Measurements from ENCODE around the gene KTN1. TPM values are rescaled to one million over a fixed set of nuclear protein-coding genes. Genes with fewer than 3 reads are reported as not detected.

KTN1 gene
- total RNA-seq, 4 donors from 2014 or later, result 57.8 to 123 (median 106) TPM

DNA sequence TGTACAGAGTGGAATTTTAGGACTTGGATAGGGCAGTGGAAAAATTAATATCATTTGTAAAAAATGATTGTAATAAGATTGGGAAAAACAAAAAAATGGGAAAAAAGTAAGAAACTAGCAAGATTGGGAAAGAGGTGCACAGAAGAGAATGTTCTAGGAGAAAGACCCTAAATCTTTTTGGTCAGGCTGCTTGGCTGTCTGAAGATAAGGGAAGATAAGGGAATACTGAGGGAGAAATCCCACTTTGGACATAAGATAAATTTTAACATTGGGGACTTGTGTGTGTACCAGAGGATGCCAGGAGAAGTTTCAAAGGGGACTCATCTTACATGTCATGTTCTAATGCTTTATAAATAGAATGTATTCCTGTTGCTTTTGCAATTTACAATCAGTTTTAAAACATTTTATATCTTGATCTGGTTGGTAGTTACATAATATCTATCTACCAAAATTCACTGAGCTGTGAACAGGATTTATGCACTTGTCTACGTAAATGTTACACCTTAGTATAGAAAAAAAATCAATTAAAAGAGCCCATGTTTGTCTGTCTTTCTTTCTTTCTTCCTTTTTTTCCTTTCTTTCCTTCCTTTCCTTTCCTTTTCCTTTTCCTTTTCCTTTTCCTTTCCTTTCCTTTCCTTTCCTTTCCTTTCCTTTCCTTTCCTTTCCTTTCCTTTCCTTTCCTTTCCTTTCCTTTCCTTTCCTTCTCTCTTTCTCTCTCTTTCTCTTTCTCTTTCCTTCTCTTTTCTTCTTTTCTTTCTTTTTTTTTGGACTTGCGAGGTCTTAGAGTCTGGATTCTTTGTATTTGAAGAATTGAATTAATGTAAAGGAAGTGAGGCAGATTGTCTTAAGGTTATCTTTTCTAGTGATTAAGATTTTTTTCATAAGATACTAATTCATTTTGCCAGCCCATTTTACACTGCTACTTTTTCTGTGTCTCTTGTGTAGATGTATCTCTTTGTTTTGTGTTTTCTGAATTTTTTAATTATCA is 66.1 kb downstream of the KTN1 start:
- no peaks in the 10 kb centered on the region for H3K4me1 ChIP-seq
- no peak overlapping the region for H3K27ac ChIP-seq
- H3K36me3 ChIP-seq, result peaks cover 0 to 85% (median 5%) of the 10 kb centered on the region in 3 donors
- H3K27me3 ChIP-seq, result no peaks in the 10 kb centered on the region
- TF ChIP-seq, protein P1, sequence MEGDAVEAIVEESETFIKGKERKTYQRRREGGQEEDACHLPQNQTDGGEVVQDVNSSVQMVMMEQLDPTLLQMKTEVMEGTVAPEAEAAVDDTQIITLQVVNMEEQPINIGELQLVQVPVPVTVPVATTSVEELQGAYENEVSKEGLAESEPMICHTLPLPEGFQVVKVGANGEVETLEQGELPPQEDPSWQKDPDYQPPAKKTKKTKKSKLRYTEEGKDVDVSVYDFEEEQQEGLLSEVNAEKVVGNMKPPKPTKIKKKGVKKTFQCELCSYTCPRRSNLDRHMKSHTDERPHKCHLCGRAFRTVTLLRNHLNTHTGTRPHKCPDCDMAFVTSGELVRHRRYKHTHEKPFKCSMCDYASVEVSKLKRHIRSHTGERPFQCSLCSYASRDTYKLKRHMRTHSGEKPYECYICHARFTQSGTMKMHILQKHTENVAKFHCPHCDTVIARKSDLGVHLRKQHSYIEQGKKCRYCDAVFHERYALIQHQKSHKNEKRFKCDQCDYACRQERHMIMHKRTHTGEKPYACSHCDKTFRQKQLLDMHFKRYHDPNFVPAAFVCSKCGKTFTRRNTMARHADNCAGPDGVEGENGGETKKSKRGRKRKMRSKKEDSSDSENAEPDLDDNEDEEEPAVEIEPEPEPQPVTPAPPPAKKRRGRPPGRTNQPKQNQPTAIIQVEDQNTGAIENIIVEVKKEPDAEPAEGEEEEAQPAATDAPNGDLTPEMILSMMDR (IDR thresholded peaks at IDR 0.05), result no peak
- no peak for TF ChIP-seq POLR2A (IDR thresholded peaks at IDR 0.05)
- WGBS, 2 donors, result 93 to 100% methylated on average over 2 of the region's 2 CpGs
- intact Hi-C loops (cut with DNase I), result no loop called here
- no peak for DNase-seq
- no peaks in the 10 kb centered on the region for H3K9me3 ChIP-seq
- no peak overlapping the region for H3K4me3 ChIP-seq

DNA sequence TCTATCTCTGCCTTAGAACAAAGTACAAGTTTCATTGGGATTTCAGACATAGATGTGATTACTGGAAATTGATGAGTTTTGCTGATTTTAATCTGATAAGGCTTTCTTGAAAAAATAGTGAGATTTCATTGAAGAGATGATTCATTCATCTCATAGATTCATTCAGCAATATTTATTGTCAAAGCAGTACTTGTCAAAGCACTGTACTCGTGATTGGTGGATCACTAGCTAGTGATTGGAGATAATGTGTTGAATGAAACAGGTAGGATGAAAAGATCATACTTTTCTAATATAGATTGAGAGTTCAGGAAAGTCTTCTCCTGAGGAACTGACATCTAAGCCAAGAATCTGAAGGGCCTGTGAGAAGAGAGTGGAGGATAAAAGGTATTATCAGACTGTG is 71.0 kb downstream of the KTN1 start:
- no peaks in the 10 kb centered on the region for H3K27me3 ChIP-seq
- TF ChIP-seq, protein P1 (IDR thresholded peaks at IDR 0.05), result no peak
- no peak for TF ChIP-seq POLR2A (IDR thresholded peaks at IDR 0.05)
- intact Hi-C loops (cut with DNase I), result no loop called here
- H3K4me1 ChIP-seq, result no peaks in the 10 kb centered on the region
- WGBS, 2 donors, result 76 to 78% methylated on average over 1 of the region's 1 CpG
- H3K4me3 ChIP-seq, result no peak overlapping the region
- peaks cover 0 to 91% (median 0%) of the 10 kb centered on the region in 3 donors for H3K36me3 ChIP-seq
- no peak overlapping the region for H3K27ac ChIP-seq
- no peaks in the 10 kb centered on the region for H3K9me3 ChIP-seq
- DNase-seq, result no peak

DNA sequence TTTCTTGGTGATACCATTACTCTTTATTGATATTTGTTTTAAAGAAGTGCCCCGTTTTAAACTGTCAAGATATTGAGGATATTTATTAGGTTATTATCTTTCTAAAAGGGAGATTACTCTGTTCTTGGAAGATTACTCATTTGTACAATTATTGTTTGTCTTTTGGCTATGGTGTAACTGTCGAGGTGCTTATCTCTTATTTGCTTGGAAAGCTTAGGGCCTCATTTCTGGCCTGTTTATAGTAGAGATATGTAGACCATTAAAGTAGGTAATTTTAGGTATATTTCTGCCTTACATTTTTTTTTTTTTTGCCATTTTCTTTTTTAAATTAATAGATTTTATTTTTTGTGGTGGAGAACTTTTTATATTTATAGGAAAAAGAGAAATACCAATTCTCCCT is 74.2 kb downstream of the KTN1 start:
- intact Hi-C loops (cut with DNase I), result no loop called here
- no peak for TF ChIP-seq POLR2A (IDR thresholded peaks at IDR 0.05)
- TF ChIP-seq, protein P1 (IDR thresholded peaks at IDR 0.05), result no peak
- 61 to 64% methylated on average over 2 of the region's 2 CpGs for WGBS, 2 donors

DNA sequence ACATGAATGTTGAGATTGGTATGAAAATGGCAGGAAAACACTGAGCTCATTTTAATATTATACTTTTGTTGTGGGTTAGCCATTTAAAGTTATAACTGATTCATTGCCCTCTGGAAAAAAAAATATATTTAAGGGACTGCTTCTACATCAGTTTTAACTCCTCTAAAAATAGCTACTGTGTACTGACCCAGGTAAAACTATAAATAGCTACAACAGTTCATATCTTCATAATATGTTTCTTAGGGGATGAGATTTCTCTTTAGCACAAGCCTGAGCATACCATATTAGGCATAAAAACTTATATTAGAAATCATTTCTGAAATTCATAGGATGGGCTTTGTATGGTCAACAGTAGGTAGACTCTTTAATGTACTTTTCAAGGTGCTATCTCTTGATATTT is 81.0 kb downstream of the KTN1 start:
- TF ChIP-seq POLR2A (IDR thresholded peaks at IDR 0.05), result no peak
- TF ChIP-seq, protein P1 (IDR thresholded peaks at IDR 0.05), result no peak

More for the DNA sequence above, 74.2 kb downstream of the KTN1 start:
- no peak for DNase-seq
- no peaks in the 10 kb centered on the region for H3K4me1 ChIP-seq
- no peaks in the 10 kb centered on the region for H3K27me3 ChIP-seq
- no peaks in the 10 kb centered on the region for H3K9me3 ChIP-seq
- H3K4me3 ChIP-seq, result no peak overlapping the region
- peaks cover 0 to 99% (median 0%) of the 10 kb centered on the region in 3 donors for H3K36me3 ChIP-seq
- no peak overlapping the region for H3K27ac ChIP-seq

DNA sequence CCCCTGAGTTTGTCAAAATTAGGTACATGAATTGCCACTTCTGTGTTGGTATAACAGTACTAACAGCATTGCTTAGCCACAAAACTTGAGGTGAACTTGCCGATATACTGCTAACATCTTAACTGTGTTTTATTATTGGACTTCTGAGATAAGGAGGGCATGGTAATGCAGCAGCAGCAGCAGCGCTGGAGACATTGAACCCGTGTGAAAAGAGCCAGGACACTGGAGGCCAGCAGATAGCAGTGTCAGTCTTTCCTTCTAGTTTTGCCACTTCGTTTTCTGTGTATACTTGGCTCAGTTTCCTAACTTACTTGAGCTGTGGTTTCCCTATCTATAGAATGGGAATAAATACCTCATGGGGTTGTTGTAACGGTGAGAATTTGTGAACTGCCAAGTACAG is 82.7 kb downstream of the KTN1 start:
- Histone ChIP-seq H3K36me3 (peaks cover 0 to 96% (median 0%) of the 10 kb centered on the region in 3 donors), H3K4me1 (no peaks in the 10 kb centered on the region), H3K27me3 (no peaks in the 10 kb centered on the region), H3K9me3 (no peaks in the 10 kb centered on the region), H3K4me3 (no peak overlapping the region), H3K27ac (no peak overlapping the region)
- no peak for DNase-seq
- intact Hi-C loops (cut with DNase I), result no loop called here
- TF ChIP-seq POLR2A (IDR thresholded peaks at IDR 0.05), result no peak
- TF ChIP-seq, protein P1 (IDR thresholded peaks at IDR 0.05), result no peak
- WGBS, 2 donors, result 85 to 89% methylated on average over 5 of the region's 5 CpGs

More for the DNA sequence above, 81.0 kb downstream of the KTN1 start:
- intact Hi-C loops (cut with DNase I), result no loop called here
- Histone ChIP-seq H3K4me1 (no peaks in the 10 kb centered on the region), H3K36me3 (peaks cover 0 to 99% (median 0%) of the 10 kb centered on the region in 3 donors), H3K27me3 (no peaks in the 10 kb centered on the region), H3K27ac (no peak overlapping the region), H3K4me3 (no peak overlapping the region), H3K9me3 (no peaks in the 10 kb centered on the region)
- no peak for DNase-seq
